ENCODE results near the gene MTARC2.
"Not testable (repeated sequence)": the region's sequence is repeated elsewhere in the genome, so short reads cannot be mapped to it uniquely, and the experiment has no call there.

The MTARC2 gene

GRCh38 chr1:220748089-220748934 lies at the start of gene MTARC2:
Gene MTARC2 (plus strand): TSS chr1:220748322. CDS start chr1:220748532, 210 bp downstream.
- no peak for DNase-seq (ENCODE audit: low read depth)

DNA sequence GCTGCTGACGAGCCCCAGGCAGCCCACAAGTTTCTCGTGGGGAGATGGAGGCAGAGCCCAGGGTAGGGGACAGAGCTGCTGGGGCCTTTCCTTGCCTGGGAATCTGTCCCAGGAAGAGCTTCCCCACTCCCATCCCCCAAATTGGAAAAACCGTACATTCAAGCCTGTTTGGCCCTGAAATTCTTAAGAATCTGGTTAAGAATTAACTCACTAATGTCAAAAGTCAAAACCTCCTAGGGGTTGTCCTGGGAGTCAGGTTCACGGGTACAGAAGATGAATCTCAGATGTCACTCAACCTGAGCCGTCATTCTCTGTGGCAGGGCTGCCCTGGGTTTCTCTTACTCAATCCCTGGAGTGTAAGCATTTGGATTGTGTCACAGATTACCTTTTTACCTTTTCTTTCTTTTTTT lies 49.5 kb upstream of the MTARC2 start:
- no peak for DNase-seq (ENCODE audit: low read depth)

DNA sequence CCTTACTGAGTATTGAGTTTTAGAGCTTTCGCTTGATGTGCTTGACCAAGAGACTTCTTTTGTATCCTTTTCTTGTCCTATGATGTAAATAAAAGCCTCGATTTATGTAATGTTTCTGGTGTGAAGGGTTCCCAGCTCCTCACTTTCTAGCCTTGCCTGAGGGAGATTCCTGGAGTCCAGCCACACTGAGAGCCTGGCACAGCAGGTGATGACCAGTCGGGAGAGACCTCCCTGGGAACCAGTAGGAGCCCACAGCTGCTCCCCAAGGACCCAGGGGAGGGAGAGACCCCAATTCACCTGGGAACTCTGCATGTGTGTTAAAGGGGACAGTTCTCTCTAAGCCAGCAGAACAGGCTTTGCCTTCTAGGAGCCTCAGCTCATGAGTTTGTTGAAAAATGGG lies 49.1 kb upstream of the MTARC2 start:
- no peak for DNase-seq (ENCODE audit: low read depth)

- no peak for DNase-seq (ENCODE audit: low read depth)
These were observed 47.5 kb upstream of the MTARC2 start for GRCh38 chr1:220700556-220701179.

- DNase-seq (ENCODE audit: low read depth): no peak
These were observed 46.1 kb upstream of the MTARC2 start for GRCh38 chr1:220701974-220702373.

DNA sequence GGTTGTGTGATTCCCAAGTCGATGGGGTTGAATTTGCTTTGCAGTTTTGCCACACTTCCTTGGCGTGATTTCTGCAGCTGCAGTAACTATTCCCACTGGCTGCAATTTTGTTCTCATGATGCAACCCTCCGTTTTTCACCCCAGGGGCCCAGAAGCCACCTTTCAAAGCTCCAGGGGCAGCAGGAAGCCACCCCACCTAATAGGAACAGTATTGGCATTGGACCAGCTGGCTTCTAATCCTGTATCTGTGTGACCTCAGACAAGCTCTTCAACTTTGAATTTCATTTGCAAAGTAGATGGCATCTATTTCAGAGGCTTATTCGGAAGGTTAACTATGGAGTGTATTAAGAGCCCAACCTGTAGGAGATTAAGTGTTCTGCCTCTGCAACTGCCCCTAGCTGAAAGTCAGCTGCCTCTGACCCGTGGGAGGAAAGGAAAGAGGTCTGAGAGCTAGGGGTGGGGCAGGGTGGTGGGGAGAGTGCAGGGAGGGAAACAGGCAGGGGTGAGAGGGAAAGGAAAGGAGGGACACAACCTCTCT lies 45.3 kb upstream of the MTARC2 start:
- DNase-seq (ENCODE audit: low read depth): no peak

GRCh38 chr1:220703305-220703704 lies 44.8 kb upstream of the MTARC2 start:
- no peak for DNase-seq (ENCODE audit: low read depth)

GRCh38 chr1:220705782-220706181 lies 42.3 kb upstream of the MTARC2 start:
- DNase-seq (ENCODE audit: low read depth): no peak

- no peak for DNase-seq (ENCODE audit: low read depth)
These were observed 41.6 kb upstream of the MTARC2 start for GRCh38 chr1:220706480-220706879.

GRCh38 chr1:220707160-220707559 lies 41.0 kb upstream of the MTARC2 start:
- no peak for DNase-seq (ENCODE audit: low read depth)

- DNase-seq (ENCODE audit: low read depth): no peak
These were observed 39.9 kb upstream of the MTARC2 start for GRCh38 chr1:220708244-220708643.

DNA sequence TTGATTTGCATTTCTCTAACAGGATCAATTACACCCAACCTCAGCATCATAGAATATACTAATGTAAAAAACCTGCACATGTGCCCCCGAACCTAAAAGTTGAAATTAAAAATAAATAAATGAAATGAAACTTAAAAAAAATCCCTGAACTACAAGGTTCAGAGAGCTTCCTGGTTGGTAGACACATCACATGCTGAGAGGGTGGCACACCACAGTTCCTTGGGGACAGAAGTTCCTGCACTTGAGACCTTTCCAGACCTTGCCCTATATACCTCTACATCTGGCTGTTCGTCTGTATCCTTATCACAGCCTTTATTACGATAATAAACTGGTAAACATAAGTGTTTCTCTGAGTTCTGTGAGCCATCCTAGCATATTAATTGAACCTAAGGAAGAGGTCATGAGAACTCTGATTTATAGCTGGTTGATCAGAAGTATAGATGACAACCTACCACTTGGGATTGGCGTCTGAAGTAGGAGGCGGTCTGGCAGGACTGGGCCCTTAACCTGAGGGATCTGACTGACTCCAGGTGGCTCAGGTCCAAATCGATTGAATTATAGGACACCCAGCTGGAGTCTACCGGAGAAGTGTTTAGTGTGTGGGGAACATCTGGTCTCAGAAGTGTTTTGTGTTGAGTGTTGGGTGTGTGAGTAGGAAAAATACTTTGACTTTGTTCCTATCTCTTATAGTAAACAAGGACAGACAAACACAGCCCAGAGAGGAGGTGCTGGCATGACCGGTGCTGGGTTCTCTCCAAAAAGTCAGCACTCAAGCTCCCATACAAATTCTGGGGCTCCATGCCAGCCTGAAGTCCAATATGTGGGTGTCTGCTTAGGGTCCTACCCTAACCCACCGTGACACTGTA lies 39.0 kb upstream of the MTARC2 start:
- no peak for DNase-seq (ENCODE audit: low read depth)

- DNase-seq (ENCODE audit: low read depth): no peak
These were observed 37.8 kb upstream of the MTARC2 start for GRCh38 chr1:220710333-220710732.

DNA sequence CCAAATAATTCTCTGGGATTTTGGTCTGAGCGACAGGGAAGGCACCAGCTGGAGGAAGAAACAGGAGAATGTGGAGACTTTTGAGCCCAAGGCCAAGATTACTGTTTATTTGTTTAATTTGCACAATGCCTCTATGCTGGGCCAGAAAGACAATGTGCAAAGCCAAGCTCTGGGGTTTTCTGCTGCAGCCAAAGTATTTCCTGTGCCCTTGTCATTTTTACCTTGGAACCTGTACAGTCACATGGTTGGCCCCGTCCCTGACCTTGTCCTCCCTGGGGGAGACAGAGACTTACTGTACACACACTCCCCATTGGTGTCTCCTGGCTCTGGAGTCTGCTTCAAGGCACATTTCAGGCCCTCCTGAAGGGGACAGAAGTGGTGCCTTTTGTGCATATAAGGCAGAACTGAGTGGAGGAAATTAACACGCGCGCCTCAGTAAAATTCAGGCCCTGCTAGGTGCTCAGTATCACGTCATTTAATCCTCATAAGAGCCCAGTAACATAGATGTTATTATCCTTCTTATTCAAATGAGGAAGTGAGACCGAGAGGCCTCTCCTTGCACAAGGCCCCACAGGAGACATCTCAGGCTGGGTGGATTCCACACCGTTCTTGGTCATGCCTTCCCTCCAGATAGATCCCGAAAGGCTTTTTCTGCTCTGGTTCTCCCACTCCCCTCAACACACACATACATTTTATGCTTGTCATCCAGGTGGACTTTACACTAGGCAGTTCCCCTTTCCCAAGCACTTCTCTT lies 36.9 kb upstream of the MTARC2 start:
- no peak for DNase-seq (ENCODE audit: low read depth)

GRCh38 chr1:220715986-220716385 lies 32.1 kb upstream of the MTARC2 start:
- not testable (repeated sequence) for DNase-seq (ENCODE audit: low read depth)

- DNase-seq (ENCODE audit: low read depth): no peak
These were observed 30.1 kb upstream of the MTARC2 start for GRCh38 chr1:220717800-220718640.

DNA sequence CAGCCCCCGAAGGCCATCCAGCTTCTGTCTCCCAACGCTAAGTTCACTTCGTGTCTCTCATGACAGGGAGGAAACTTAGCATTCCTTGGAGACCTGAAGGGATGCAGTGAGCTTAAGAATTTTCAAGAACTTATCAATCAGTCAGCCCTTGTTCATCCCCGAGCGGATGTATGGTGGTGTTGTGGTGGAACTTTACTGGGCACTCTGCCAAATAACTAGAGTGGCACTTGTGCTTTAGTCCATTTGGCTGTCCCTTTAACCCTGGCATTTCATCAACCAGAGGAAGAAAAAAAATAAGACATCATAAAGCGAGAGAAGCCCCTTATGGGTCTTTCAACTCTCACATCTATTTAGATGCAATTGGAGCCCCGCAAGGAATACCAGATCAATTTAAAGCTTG lies 26.9 kb upstream of the MTARC2 start:
- DNase-seq (ENCODE audit: low read depth): not testable (repeated sequence)

DNA sequence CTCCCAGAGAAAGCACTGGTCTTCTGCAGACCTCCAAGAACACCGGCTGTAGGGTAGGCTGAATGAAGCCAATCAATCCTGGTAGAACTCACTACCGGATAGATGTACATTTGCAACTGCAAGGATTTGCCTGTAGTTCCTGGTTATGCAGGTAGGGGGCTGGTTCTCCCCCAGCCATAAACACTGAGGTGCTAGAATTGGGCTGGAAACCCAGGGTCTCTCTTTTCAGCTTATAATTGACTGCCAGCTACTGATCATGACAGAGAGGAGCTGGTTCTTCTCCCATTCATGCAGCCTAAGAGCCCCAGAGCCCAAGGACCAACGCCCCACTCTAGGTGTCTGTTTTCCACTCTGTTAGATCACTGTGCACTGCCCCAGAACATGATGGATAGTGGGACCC lies 21.5 kb upstream of the MTARC2 start:
- no peak for DNase-seq (ENCODE audit: low read depth)

GRCh38 chr1:220727519-220727918 lies 20.6 kb upstream of the MTARC2 start:
- no peak for DNase-seq (ENCODE audit: low read depth)

GRCh38 chr1:220730486-220730885 lies 17.6 kb upstream of the MTARC2 start:
- DNase-seq (ENCODE audit: low read depth): no peak

DNA sequence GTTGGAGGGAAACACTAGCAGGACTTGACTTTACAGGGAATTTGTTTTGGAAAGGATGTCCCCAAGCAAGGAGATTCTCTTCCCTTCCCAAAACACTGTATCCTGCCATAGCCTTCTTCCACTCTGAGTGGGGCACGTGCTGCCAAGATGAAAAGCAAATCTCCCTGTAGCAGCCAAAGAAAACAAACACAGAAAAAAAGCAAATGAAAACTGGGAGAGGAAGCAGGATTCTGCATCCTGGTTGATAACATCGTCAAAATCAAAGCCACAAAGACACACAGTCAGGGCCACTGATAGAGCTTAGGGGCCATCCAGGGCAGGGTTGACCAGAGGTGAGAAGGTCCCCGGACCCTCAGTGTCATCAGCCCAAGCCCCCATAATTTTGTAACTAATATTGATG lies 16.0 kb upstream of the MTARC2 start:
- no peak for DNase-seq (ENCODE audit: low read depth)
